ENCODE data around the gene SLU7.

Gene SLU7

DNA sequence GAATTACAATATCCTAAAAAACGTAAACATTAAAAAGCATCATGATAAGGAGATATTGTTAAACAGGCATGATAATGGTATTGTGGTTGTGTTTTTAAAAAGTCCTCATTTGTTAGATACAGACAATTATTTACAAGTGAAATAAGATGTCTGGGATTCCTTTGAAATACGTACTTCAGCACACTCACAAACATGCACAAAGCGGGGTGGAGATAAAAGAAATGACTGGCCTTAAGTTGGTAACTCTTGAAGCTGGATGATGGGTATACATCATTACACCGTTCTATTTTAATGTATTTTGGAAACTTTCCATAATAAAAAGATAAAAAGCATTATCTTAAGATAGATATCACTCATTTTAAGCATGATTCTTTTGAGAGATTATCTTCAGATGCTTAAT, 20.1 kb downstream of the SLU7 start:
- Histone ChIP-seq H3K27ac (replicated peaks) (no peak overlapping the region), H3K27me3 (ENCODE audit: insufficient read depth, poor library complexity, severe bottlenecking) (no peaks in the 10 kb centered on the region), H3K4me3 (replicated peaks; ENCODE audit: insufficient read depth, low read length) (peak overlapping the region; percentile 72; the same call in 1 of the 2 replicates)
- DNase-seq (ENCODE audit: low read depth in 1 of 2, low spot score in 1 of 2): no peak
- TF ChIP-seq, protein P1, sequence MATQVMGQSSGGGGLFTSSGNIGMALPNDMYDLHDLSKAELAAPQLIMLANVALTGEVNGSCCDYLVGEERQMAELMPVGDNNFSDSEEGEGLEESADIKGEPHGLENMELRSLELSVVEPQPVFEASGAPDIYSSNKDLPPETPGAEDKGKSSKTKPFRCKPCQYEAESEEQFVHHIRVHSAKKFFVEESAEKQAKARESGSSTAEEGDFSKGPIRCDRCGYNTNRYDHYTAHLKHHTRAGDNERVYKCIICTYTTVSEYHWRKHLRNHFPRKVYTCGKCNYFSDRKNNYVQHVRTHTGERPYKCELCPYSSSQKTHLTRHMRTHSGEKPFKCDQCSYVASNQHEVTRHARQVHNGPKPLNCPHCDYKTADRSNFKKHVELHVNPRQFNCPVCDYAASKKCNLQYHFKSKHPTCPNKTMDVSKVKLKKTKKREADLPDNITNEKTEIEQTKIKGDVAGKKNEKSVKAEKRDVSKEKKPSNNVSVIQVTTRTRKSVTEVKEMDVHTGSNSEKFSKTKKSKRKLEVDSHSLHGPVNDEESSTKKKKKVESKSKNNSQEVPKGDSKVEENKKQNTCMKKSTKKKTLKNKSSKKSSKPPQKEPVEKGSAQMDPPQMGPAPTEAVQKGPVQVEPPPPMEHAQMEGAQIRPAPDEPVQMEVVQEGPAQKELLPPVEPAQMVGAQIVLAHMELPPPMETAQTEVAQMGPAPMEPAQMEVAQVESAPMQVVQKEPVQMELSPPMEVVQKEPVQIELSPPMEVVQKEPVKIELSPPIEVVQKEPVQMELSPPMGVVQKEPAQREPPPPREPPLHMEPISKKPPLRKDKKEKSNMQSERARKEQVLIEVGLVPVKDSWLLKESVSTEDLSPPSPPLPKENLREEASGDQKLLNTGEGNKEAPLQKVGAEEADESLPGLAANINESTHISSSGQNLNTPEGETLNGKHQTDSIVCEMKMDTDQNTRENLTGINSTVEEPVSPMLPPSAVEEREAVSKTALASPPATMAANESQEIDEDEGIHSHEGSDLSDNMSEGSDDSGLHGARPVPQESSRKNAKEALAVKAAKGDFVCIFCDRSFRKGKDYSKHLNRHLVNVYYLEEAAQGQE (IDR thresholded peaks at IDR 0.05; ENCODE audit: insufficient replicate concordance, low read depth): no peak
- TF ChIP-seq SPI1 (IDR thresholded peaks at IDR 0.05; ENCODE audit: borderline replicate concordance, low read depth) (no peak), GABPA (IDR thresholded peaks at IDR 0.05; ENCODE audit: low read depth) (no peak), POLR2AphosphoS5 (IDR thresholded peaks at IDR 0.05; ENCODE audit: low read depth) (no peak)
- TF ChIP-seq, protein P2, sequence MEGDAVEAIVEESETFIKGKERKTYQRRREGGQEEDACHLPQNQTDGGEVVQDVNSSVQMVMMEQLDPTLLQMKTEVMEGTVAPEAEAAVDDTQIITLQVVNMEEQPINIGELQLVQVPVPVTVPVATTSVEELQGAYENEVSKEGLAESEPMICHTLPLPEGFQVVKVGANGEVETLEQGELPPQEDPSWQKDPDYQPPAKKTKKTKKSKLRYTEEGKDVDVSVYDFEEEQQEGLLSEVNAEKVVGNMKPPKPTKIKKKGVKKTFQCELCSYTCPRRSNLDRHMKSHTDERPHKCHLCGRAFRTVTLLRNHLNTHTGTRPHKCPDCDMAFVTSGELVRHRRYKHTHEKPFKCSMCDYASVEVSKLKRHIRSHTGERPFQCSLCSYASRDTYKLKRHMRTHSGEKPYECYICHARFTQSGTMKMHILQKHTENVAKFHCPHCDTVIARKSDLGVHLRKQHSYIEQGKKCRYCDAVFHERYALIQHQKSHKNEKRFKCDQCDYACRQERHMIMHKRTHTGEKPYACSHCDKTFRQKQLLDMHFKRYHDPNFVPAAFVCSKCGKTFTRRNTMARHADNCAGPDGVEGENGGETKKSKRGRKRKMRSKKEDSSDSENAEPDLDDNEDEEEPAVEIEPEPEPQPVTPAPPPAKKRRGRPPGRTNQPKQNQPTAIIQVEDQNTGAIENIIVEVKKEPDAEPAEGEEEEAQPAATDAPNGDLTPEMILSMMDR (IDR thresholded peaks at IDR 0.05; ENCODE audit: insufficient read depth, low read length): no peak

- no peak overlapping the region for H3K27ac ChIP-seq (replicated peaks)
- DNase-seq (ENCODE audit: low read depth in 1 of 2, low spot score in 1 of 2): no peak
These were observed 21.4 kb downstream of the SLU7 start for GRCh38 chr5:160397492-160397891.

GRCh38 chr5:160395111-160395510, 23.8 kb downstream of the SLU7 start:
- H3K27me3 ChIP-seq (ENCODE audit: insufficient read depth, poor library complexity, severe bottlenecking): no peaks in the 10 kb centered on the region
- TF ChIP-seq SPI1 (IDR thresholded peaks at IDR 0.05; ENCODE audit: borderline replicate concordance, low read depth) (no peak), POLR2AphosphoS5 (IDR thresholded peaks at IDR 0.05; ENCODE audit: low read depth) (no peak), GABPA (IDR thresholded peaks at IDR 0.05; ENCODE audit: low read depth) (no peak)
- TF ChIP-seq, protein P1 (IDR thresholded peaks at IDR 0.05; ENCODE audit: insufficient replicate concordance, low read depth): no peak
- TF ChIP-seq, protein P2 (IDR thresholded peaks at IDR 0.05; ENCODE audit: insufficient read depth, low read length): no peak
- DNase-seq (ENCODE audit: low read depth in 1 of 2, low spot score in 1 of 2): no peak
- H3K4me3 ChIP-seq (replicated peaks; ENCODE audit: insufficient read depth, low read length): no peak overlapping the region
- no peak overlapping the region for H3K27ac ChIP-seq (replicated peaks)

More at GRCh38 chr5:160397492-160397891, 21.4 kb downstream of the SLU7 start:
- Histone ChIP-seq H3K27me3 (ENCODE audit: insufficient read depth, poor library complexity, severe bottlenecking) (no peaks in the 10 kb centered on the region), H3K4me3 (replicated peaks; ENCODE audit: insufficient read depth, low read length) (no peak overlapping the region)
- TF ChIP-seq GABPA (IDR thresholded peaks at IDR 0.05; ENCODE audit: low read depth) (no peak), POLR2AphosphoS5 (IDR thresholded peaks at IDR 0.05; ENCODE audit: low read depth) (no peak), SPI1 (IDR thresholded peaks at IDR 0.05; ENCODE audit: borderline replicate concordance, low read depth) (no peak)
- TF ChIP-seq, protein P1 (IDR thresholded peaks at IDR 0.05; ENCODE audit: insufficient replicate concordance, low read depth): no peak
- TF ChIP-seq, protein P2 (IDR thresholded peaks at IDR 0.05; ENCODE audit: insufficient read depth, low read length): no peak
